ENCODE measurements around the gene DMRT1.
"Not testable (repeated sequence)": the region's sequence is repeated elsewhere in the genome, so short reads cannot be mapped to it uniquely, and the experiment has no call there.

DMRT1 gene

GRCh38 chr9:995781-996180 lies 154.3 kb downstream of the DMRT1 start:
- DNase-seq (ENCODE audit: low spot score) = no peak
- no peak for FAIRE-seq

- DNase-seq (ENCODE audit: low spot score); FAIRE-seq: not testable (repeated sequence)
Measured at GRCh38 chr9:998299-999110, 157.0 kb downstream of the DMRT1 start.

GRCh38 chr9:1001838-1002237 lies 160.3 kb downstream of the DMRT1 start:
- DNase-seq (ENCODE audit: low spot score) (no peak), FAIRE-seq (no peak)

- FAIRE-seq (no peak), DNase-seq (ENCODE audit: low spot score) (no peak)
Measured at GRCh38 chr9:1002678-1003077, 161.2 kb downstream of the DMRT1 start.

- DNase-seq (ENCODE audit: low spot score) (peak; percentile 13), FAIRE-seq (no peak)
Measured at GRCh38 chr9:1005043-1005667, 163.7 kb downstream of the DMRT1 start.

GRCh38 chr9:1007312-1007711 lies 165.8 kb downstream of the DMRT1 start:
- no peak for FAIRE-seq

GRCh38 chr9:1008216-1008615 lies 166.7 kb downstream of the DMRT1 start:
- DNase-seq (ENCODE audit: low spot score) = no peak

More at GRCh38 chr9:1007312-1007711, 165.8 kb downstream of the DMRT1 start:
- no peak for DNase-seq (ENCODE audit: low spot score)

GRCh38 chr9:1009101-1009707 lies 167.7 kb downstream of the DMRT1 start:
- FAIRE-seq (no peak), DNase-seq (ENCODE audit: low spot score) (peak; percentile 35)

More at GRCh38 chr9:1008216-1008615, 166.7 kb downstream of the DMRT1 start:
- FAIRE-seq = no peak

GRCh38 chr9:1013021-1013420 lies 171.5 kb downstream of the DMRT1 start:
- no peak for FAIRE-seq
- no peak for DNase-seq (ENCODE audit: low spot score)

- FAIRE-seq = no peak
- DNase-seq (ENCODE audit: low spot score) = no peak
Measured at GRCh38 chr9:1014225-1014624, 172.7 kb downstream of the DMRT1 start.

- DNase-seq (ENCODE audit: low spot score) (no peak), FAIRE-seq (no peak)
Measured at GRCh38 chr9:1014640-1015039, 173.1 kb downstream of the DMRT1 start.

GRCh38 chr9:1018121-1018520 lies 176.6 kb downstream of the DMRT1 start:
- DNase-seq (ENCODE audit: low spot score) = no peak
- FAIRE-seq = no peak
